KMS-11 (cell line): ENCODE measurements around the gene TMEM207.
"Not testable (repeated sequence)": the region's sequence is repeated elsewhere in the genome, so short reads cannot be mapped to it uniquely, and the experiment has no call there.

Experiments
- H2AFZ ChIP-seq: fragments of 200-600 bp; sonication (generic); 2 replicates; pipeline ENCODE4 v1.6.1; 2016; ENCODE audit warnings: antibody characterized with exemption, mixed run types, low read depth
- H3K27ac ChIP-seq: fragments of 200-600 bp; sonication (generic); 2 replicates; pipeline ENCODE4 v1.6.1; 2016; ENCODE audit warnings: mild to moderate bottlenecking, mixed run types
- H3K27me3 ChIP-seq: fragments of 200-600 bp; sonication (generic); 2 replicates; pipeline ENCODE4 v1.6.1; 2017; ENCODE audit warnings: mild to moderate bottlenecking, low read depth, mixed run types, moderate library complexity; ENCODE audit not compliant: insufficient read depth
- H3K36me3 ChIP-seq: fragments of 200-600 bp; sonication (generic); 2 replicates; pipeline ENCODE4 v1.6.1; 2017; ENCODE audit warnings: mild to moderate bottlenecking, mixed run types; ENCODE audit not compliant: insufficient read depth
- H3K4me1 ChIP-seq: fragments of 200-600 bp; sonication (generic); 2 replicates; pipeline ENCODE4 v1.6.1; 2016; ENCODE audit warnings: mild to moderate bottlenecking, low read depth, mixed run types; ENCODE audit not compliant: poor library complexity, severe bottlenecking
- H3K4me2 ChIP-seq: fragments of 200-600 bp; sonication (generic); 2 replicates; pipeline ENCODE4 v1.7.0; 2016; ENCODE audit warnings: mild to moderate bottlenecking, mixed run types
- H3K4me3 ChIP-seq: fragments of 200-600 bp; sonication (generic); IDR thresholded peaks from 2 replicates; pipeline ENCODE4 v1.6.1; 2017; ENCODE audit warnings: low read depth, low read length, mixed read lengths; ENCODE audit not compliant: insufficient read depth
- H3K79me2 ChIP-seq: fragments of 200-600 bp; sonication (generic); 2 replicates; pipeline ENCODE4 v1.6.1; 2016; ENCODE audit warnings: low read depth, mixed run types; ENCODE audit not compliant: insufficient read depth
- H3K9ac ChIP-seq: fragments of 200-600 bp; sonication (generic); 2 replicates; pipeline ENCODE4 v1.6.1; 2016; ENCODE audit warnings: mild to moderate bottlenecking, mixed run types
- H4K20me1 ChIP-seq: fragments of 200-600 bp; sonication (generic); 2 replicates; pipeline ENCODE4 v1.6.1; 2016; ENCODE audit warnings: mild to moderate bottlenecking, mixed run types; ENCODE audit not compliant: insufficient read depth
- TF ChIP-seq, protein P1 (sequence below): fragments of 200-600 bp; sonication (generic); conservative IDR thresholded peaks from 2 replicates; pipeline ENCODE4 v1.6.1; 2017; ENCODE audit warnings: low read depth, mild to moderate bottlenecking, antibody characterized with exemption, low read length, moderate library complexity, mixed read lengths

The TMEM207 gene

DNA sequence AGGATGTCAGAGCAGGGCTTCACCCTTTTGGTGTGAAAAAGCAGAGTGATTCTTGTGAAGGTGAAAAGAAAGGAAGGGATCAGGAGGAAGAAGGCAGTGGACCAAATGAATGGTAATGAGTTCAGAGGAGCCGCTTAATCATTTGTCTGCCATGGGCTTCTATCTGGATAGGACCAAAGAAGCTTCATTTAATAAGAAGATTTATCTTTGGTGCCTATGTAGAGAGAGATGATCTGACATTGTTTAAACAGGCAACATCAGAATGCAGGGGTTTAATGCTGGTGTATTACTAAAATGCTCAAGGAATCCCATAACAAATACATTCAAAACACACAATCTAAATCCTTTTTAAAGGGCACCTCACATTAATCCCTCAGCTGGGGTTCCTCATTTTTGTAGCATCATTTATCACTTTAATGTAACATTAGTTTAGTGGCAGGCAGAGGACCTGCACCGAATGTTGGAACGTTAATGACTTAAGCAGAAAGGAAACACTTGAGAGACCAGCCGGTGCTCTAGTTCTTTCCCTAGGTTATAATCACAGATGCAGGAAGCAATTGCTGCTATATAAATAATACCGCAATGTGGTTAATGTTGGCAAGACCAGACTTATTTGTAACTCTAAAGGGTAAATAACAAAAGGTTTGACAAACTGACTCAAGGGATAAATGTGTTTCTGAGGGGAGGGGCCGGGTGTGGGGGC is 36.3 kb upstream of the TMEM207 start:
- H3K79me2 ChIP-seq: no peaks in the 10 kb centered on the region
- H3K27me3 ChIP-seq: no peaks in the 10 kb centered on the region
- H3K27ac ChIP-seq: no peak overlapping the region
- no peak overlapping the region for H2AFZ ChIP-seq
- no peaks in the 10 kb centered on the region for H4K20me1 ChIP-seq
- no peak overlapping the region for H3K4me3 ChIP-seq
- no peaks in the 10 kb centered on the region for H3K4me1 ChIP-seq
- TF ChIP-seq, protein P1, sequence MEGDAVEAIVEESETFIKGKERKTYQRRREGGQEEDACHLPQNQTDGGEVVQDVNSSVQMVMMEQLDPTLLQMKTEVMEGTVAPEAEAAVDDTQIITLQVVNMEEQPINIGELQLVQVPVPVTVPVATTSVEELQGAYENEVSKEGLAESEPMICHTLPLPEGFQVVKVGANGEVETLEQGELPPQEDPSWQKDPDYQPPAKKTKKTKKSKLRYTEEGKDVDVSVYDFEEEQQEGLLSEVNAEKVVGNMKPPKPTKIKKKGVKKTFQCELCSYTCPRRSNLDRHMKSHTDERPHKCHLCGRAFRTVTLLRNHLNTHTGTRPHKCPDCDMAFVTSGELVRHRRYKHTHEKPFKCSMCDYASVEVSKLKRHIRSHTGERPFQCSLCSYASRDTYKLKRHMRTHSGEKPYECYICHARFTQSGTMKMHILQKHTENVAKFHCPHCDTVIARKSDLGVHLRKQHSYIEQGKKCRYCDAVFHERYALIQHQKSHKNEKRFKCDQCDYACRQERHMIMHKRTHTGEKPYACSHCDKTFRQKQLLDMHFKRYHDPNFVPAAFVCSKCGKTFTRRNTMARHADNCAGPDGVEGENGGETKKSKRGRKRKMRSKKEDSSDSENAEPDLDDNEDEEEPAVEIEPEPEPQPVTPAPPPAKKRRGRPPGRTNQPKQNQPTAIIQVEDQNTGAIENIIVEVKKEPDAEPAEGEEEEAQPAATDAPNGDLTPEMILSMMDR: no peak
- H3K36me3 ChIP-seq: no peaks in the 10 kb centered on the region
- no peak overlapping the region for H3K4me2 ChIP-seq
- H3K9ac ChIP-seq: no peak overlapping the region

DNA sequence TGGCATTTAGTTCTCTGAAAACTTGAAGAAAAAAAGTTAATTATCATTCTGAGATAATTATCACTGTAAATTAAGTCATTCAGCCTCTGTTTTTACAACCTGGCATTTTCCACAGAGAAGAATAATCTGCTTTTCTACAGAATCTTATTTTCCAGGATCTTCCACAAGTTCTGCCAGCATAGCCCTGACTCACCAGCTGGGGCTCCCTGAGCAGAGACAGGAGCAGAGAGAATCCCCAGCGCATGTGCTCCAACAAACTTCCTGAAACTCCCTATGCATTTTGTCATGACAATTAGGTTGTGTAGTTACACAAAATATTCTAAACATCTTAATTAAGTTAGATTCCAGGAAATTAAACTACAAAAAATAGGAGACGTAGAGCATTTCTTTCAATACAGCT is 32.1 kb upstream of the TMEM207 start:
- Histone ChIP-seq H3K27me3 (no peaks in the 10 kb centered on the region), H2AFZ (no peak overlapping the region), H3K4me1 (no peaks in the 10 kb centered on the region), H3K79me2 (no peaks in the 10 kb centered on the region), H4K20me1 (no peaks in the 10 kb centered on the region), H3K36me3 (no peaks in the 10 kb centered on the region), H3K9ac (no peak overlapping the region), H3K4me3 (no peak overlapping the region), H3K4me2 (no peak overlapping the region), H3K27ac (no peak overlapping the region)
- TF ChIP-seq, protein P1: no peak

DNA sequence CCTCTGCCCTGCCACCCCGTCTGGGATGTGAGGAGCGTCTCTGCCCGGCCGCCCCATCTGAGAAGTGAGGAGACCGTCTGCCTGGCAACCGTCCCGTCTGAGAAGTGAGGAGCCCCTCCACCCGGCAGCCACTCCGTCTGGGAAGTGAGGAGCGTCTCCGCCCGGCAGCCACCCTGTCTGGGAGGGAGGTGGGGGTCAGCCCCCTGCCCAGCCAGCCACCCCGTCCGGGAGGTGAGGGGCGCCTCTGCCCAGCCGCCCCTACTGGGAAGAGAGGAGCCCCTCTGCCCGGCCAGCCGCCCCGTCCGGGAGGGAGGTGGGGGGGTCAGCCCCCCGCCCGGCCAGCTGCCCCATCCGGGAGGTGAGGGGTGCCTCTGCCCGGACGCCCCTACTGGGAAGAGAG is 23.6 kb upstream of the TMEM207 start:
- H4K20me1 ChIP-seq, H3K4me3 ChIP-seq, H3K27ac ChIP-seq, H2AFZ ChIP-seq, H3K36me3 ChIP-seq, H3K4me2 ChIP-seq, H3K27me3 ChIP-seq, H3K79me2 ChIP-seq, H3K9ac ChIP-seq, H3K4me1 ChIP-seq: not testable (repeated sequence)

DNA sequence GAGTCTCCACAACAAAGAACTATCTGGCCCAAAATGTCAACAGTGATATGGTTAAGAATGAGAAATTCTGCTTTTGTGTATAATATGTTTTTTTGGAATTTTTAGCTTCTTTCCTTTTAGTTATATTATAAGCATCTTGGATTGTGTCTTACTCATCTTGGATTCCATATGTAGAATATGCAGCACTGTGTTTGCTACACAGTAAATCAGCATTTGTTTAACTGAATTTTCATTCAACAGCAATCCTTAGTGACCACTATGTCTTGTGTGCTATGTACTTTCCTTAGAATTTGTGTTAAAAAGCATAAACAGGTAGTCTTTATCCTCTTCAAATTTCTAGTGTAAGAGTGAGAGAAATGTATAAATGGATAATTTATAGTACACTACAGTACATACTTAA is 18.2 kb upstream of the TMEM207 start:
- Histone ChIP-seq H3K4me1 (no peaks in the 10 kb centered on the region), H3K27me3 (no peaks in the 10 kb centered on the region), H3K79me2 (no peaks in the 10 kb centered on the region), H3K4me3 (no peak overlapping the region), H3K4me2 (no peak overlapping the region), H3K36me3 (no peaks in the 10 kb centered on the region), H4K20me1 (no peaks in the 10 kb centered on the region), H2AFZ (no peak overlapping the region), H3K9ac (no peak overlapping the region), H3K27ac (no peak overlapping the region)
- TF ChIP-seq, protein P1: no peak

DNA sequence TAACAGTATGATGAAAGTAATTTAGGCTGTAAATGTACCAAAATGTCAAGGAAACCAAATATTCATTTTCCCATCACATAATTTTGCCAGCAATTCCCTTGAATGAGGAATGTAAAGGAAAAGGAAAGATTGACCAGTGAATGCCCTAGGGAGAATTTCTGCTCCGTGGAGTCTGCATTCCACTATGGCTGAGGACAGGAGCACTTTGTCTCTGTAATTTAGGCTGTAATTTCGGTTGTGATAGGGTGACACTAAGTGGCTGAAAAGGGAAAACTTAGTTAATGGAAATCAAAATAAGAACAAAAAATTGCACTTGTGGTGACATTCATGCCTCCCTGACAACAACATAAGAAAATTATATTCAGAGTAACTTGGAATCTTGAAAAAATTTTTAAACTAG is 8.3 kb upstream of the TMEM207 start:
- TF ChIP-seq, protein P1: no peak
- Histone ChIP-seq H3K79me2 (no peaks in the 10 kb centered on the region), H3K4me2 (no peak overlapping the region), H3K9ac (no peak overlapping the region), H3K4me1 (no peaks in the 10 kb centered on the region), H3K4me3 (no peak overlapping the region), H4K20me1 (no peaks in the 10 kb centered on the region), H3K36me3 (no peaks in the 10 kb centered on the region), H3K27ac (no peak overlapping the region), H3K27me3 (no peaks in the 10 kb centered on the region), H2AFZ (no peak overlapping the region)
